ENCODE data around the gene GPS1. TPM values are rescaled to one million over a fixed set of nuclear protein-coding genes. Genes with fewer than 3 reads are reported as not detected.

Gene GPS1
- total and polyA plus RNA-seq, 10 of the 15 experiments (the other 5 are each of a cell fraction or from before 2014, with no cell fraction given): 2.2 to 146 (median 77.7) TPM

GRCh38 chr17:82060614-82061013, 8.9 kb downstream of the GPS1 start:
- ATAC-seq: no peak
- intact Hi-C loops (cut with micrococcal nuclease; ENCODE audit: unreplicated experiment): no loop called here
- TF ChIP-seq ZNF384 (IDR thresholded peaks at IDR 0.05; ENCODE audit: borderline replicate concordance, low read depth, low read length) (no peak), SREBF2 (IDR thresholded peaks at IDR 0.05; ENCODE audit: low read length) (no peak), BCL3 (IDR thresholded peaks at IDR 0.05; ENCODE audit: borderline replicate concordance, insufficient read depth, low read depth, low read length, poor library complexity, severe bottlenecking) (no peak), MTA2 (IDR thresholded peaks at IDR 0.05; ENCODE audit: low read depth) (no peak), STAT1 (conservative IDR thresholded peaks at IDR 0.05) (no peak), USF2 (IDR thresholded peaks at IDR 0.05; ENCODE audit: borderline replicate concordance, low read depth, low read length) (no peak), EED (IDR thresholded peaks at IDR 0.05; ENCODE audit: low read depth) (no peak)
- Histone ChIP-seq H3K27me3 (replicated peaks in 1 of 2; ENCODE audit: control insufficient read depth in 2 of 2, insufficient read depth in 2 of 2, low read length in 1 of 2) (no peaks in the 10 kb centered on the region), H3K79me2 (ENCODE audit: control insufficient read depth, insufficient read depth, low read length) (peaks cover 14% of the 10 kb centered on the region), H3K4me3 (no peak overlapping the region), H3K9ac (ENCODE audit: control insufficient read depth, insufficient read depth, low read length) (no peak overlapping the region), H3K27ac (ENCODE audit: control insufficient read depth, insufficient read depth) (no peak overlapping the region), H3K36me3 (ENCODE audit: control insufficient read depth in 2 of 2, insufficient read depth in 2 of 2, low read length in 1 of 2) (peaks cover 3 to 31% of the 10 kb centered on the region in 2 experiments), H4K20me1 (ENCODE audit: control insufficient read depth, insufficient read depth) (no peaks in the 10 kb centered on the region), H3K9me3 (replicated peaks; ENCODE audit: control insufficient read depth, insufficient read depth, low read length) (no peaks in the 10 kb centered on the region), H3K4me2 (ENCODE audit: control insufficient read depth, insufficient read depth) (no peak overlapping the region), H2AFZ (ENCODE audit: control insufficient read depth, low read depth, low read length) (no peak overlapping the region), H3K4me1 (ENCODE audit: control insufficient read depth, insufficient read depth, low read length) (peaks cover 8% of the 10 kb centered on the region)
- SMC1A ChIA-PET (ENCODE audit: uncharacterized antibody, unreplicated experiment): no interaction called here
- no peak for FAIRE-seq
- RAD21 ChIA-PET (ENCODE audit: unreplicated experiment): no interaction called here
- no TSS peak for BruUV-seq (replicated peaks)
- in situ Hi-C loops (cut with MboI): no loop called here
- 90% methylated on average over 12 of the region's 14 CpGs for WGBS (ENCODE audit: insufficient coverage, insufficient replicate concordance, low lambda C conversion rate, missing lambda C conversion rate)
- DNase-seq (ENCODE audit: low read depth, low spot score): no peak
- CTCF ChIA-PET: interaction anchor here (1.1 kb wide), 1 partner anchor 23 kb away, joined by 3 read pairs; the partner anchor contains the start of gene DCXR
- POLR2A ChIA-PET: no interaction called here
